ENCODE results near the gene GPR65.
"Not testable (repeated sequence)": the region's sequence is repeated elsewhere in the genome, so short reads cannot be mapped to it uniquely, and the experiment has no call there.

The GPR65 gene

DNA sequence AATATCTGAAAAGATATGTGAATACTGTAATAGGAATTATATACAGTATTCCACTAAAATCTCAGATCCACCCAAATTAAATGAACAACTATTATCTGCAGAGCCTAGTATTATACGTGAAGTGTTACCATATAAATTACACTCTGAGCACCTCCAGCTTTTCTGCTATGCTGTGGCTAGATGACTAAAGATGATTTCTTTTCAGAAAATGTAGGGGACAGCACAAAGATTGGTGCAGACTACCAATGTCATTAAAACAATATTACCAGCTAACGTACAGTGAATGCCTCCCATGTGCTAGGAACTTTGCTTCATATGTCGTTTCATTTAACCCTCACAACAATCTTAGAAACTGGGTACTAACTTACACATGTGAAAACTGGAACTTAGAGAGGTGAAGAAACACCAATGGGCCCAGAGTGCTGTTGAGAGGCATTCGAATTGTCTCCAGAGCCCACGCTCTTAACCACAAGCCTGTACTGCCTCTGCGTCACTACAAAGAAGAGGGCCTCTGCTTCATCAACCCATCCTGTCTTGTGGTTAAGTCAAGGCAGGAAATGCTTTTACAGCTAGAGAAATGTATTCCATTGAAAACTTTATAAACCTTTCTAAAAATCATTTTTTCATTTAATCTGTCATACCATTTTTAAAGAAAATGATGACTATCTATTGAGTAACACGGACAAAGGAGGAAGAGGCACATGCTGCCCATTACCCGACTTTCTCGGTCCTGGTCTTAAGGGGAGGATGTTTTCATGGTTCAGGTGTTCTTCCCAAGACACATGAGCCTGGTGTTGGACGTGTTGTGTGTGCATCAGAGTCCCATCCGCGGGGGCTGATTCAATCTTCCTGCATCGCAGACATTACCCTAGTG, 1.3 kb downstream of the GPR65 start:
- H3K9me3 ChIP-seq (ENCODE audit: control insufficient read depth, low read depth, low read length), result no peaks in the 10 kb centered on the region
- H3K4me3 ChIP-seq (ENCODE audit: low read length), result no peak overlapping the region
- no peaks in the 10 kb centered on the region for H3K36me3 ChIP-seq (ENCODE audit: control insufficient read depth, low read depth, low read length)
- no peaks in the 10 kb centered on the region for H3K27me3 ChIP-seq (ENCODE audit: control insufficient read depth, insufficient read depth, low read length)
- H3K4me1 ChIP-seq (ENCODE audit: control insufficient read depth, low read depth, low read length), result no peaks in the 10 kb centered on the region
- no peak overlapping the region for H3K27ac ChIP-seq (ENCODE audit: low read length)
- no peak overlapping the region for H3K9ac ChIP-seq (ENCODE audit: low read length)

DNA sequence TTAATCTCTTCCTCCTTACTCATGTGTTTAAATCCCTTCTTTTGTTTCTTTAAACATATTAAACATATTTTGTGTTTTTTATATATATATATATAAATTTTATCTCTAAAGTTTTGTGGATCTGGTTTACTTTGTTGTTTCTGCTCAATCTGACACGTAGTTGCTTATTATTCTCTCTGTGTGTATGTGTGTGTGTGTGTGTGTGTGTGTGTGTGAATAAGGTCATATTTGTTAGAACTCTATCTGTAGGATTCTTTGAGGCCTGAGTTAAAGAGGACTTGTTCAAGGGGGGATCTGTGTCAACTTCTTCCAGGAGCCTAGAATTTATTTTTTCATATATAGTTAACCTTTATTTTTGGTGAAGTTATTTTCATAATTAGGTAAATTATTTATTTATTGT, 2.7 kb downstream of the GPR65 start:
- H3K36me3 ChIP-seq (ENCODE audit: control insufficient read depth, low read depth, low read length), result no peaks in the 10 kb centered on the region
- no peaks in the 10 kb centered on the region for H3K27me3 ChIP-seq (ENCODE audit: control insufficient read depth, insufficient read depth, low read length)
- H3K4me1 ChIP-seq (ENCODE audit: control insufficient read depth, low read depth, low read length), result no peaks in the 10 kb centered on the region
- H3K4me3 ChIP-seq (ENCODE audit: low read length), result no peak overlapping the region
- H3K9ac ChIP-seq (ENCODE audit: low read length), result no peak overlapping the region
- H3K9me3 ChIP-seq (ENCODE audit: control insufficient read depth, low read depth, low read length), result no peaks in the 10 kb centered on the region
- no peak overlapping the region for H3K27ac ChIP-seq (ENCODE audit: low read length)

DNA sequence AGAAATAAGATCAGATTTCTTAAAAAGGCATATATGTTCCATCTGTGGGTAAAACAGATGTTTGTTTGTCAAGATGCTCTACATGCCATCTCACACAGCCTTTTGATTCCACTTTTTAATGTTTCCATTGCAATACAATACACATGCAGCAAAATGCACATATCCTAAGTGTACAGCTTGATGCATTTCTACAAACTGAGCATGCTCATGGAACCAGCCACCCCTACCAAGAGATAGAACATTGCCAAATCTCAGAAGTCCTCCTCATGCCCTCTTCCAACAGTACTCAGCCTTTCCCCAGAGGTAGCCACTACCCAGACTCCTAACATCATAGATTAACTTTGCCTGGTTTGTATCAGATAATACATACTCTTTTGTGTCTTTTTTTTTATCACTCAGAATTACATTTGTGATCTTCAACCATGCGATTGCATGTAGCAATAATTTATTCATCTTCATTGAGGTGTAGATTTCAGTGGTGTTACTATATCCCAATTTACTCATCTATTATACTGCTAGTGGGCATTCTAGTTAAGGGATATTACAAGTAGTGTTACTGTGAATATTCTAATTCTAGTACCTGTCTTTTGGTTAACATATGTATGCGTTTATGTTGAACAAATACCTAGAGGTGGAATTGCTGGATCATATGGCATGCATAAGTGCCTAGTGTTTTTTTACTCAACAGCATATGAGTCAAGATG, 3.3 kb downstream of the GPR65 start:
- no peaks in the 10 kb centered on the region for H3K4me1 ChIP-seq (ENCODE audit: control insufficient read depth, low read depth, low read length)
- no peaks in the 10 kb centered on the region for H3K36me3 ChIP-seq (ENCODE audit: control insufficient read depth, low read depth, low read length)
- H3K27ac ChIP-seq (ENCODE audit: low read length), result no peak overlapping the region
- no peaks in the 10 kb centered on the region for H3K27me3 ChIP-seq (ENCODE audit: control insufficient read depth, insufficient read depth, low read length)
- H3K4me3 ChIP-seq (ENCODE audit: low read length), result no peak overlapping the region
- H3K9me3 ChIP-seq (ENCODE audit: control insufficient read depth, low read depth, low read length), result no peaks in the 10 kb centered on the region
- no peak overlapping the region for H3K9ac ChIP-seq (ENCODE audit: low read length)

DNA sequence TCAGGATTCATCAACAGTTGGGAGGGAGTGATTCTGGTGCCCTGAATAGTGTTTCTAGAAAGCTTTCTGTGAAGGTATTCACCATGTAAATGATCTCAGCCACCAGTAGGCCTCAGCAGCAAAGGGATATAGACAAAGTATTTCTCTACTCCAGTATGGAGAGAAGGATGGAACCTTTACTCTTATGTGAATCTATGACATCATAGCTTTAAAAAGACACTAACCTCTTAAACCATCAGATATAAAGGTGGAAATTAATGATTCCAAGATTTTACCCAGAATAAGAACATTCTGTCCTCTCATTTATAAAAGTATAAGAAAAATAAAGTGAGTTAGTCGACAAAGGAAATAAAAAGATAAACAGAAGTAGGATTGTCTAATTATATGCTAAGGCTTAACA, 4.6 kb downstream of the GPR65 start:
- Histone ChIP-seq H3K36me3 (ENCODE audit: control insufficient read depth, low read depth, low read length) (no peaks in the 10 kb centered on the region), H3K27ac (ENCODE audit: low read length) (no peak overlapping the region), H3K9ac (ENCODE audit: low read length) (no peak overlapping the region), H3K9me3 (ENCODE audit: control insufficient read depth, low read depth, low read length) (no peaks in the 10 kb centered on the region), H3K27me3 (ENCODE audit: control insufficient read depth, insufficient read depth, low read length) (no peaks in the 10 kb centered on the region), H3K4me3 (ENCODE audit: low read length) (no peak overlapping the region), H3K4me1 (ENCODE audit: control insufficient read depth, low read depth, low read length) (no peaks in the 10 kb centered on the region)

DNA sequence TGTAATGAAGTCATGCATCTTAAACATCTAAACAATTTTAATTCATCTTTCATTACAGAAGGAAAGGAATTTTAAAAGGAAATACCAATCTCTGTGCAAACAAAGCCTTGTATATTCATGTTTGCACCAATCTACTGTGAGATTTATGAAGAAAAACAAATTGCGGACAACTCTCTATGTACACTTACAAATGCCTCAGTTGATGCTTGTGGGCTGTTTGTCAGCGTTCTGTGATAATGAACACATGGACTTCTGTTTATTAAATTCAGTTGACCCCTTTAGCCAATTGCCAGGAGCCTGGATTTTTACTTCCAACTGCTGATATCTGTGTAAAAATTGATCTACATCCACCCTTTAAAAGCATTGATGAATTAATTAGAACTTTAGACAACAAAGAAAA, 5.4 kb downstream of the GPR65 start:
- H3K4me3 ChIP-seq (ENCODE audit: low read length), result no peak overlapping the region
- H3K36me3 ChIP-seq (ENCODE audit: control insufficient read depth, low read depth, low read length), result no peaks in the 10 kb centered on the region
- H3K4me1 ChIP-seq (ENCODE audit: control insufficient read depth, low read depth, low read length), result no peaks in the 10 kb centered on the region
- H3K27me3 ChIP-seq (ENCODE audit: control insufficient read depth, insufficient read depth, low read length), result no peaks in the 10 kb centered on the region
- H3K9me3 ChIP-seq (ENCODE audit: control insufficient read depth, low read depth, low read length), result no peaks in the 10 kb centered on the region
- no peak overlapping the region for H3K9ac ChIP-seq (ENCODE audit: low read length)
- no peak overlapping the region for H3K27ac ChIP-seq (ENCODE audit: low read length)

DNA sequence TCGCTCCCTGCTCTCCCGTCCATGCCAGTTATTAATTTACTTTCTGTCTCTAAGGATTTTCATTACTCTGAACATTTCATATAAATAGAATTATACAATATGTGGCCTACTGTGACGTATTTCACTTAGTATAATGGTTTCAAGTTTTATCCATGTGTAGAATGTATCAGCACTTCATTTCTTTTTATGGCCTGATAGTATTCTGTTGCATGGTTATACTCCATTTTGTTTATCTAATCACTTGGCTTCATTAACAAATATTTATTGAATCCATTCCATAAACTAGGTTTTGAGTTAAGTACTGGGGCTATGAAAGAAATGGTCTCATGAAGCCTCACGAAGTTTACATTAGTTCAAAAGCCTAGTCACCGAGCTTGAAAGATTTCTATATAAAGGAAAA, 7.6 kb downstream of the GPR65 start:
- H3K27ac ChIP-seq (ENCODE audit: low read length), result no peak overlapping the region

DNA sequence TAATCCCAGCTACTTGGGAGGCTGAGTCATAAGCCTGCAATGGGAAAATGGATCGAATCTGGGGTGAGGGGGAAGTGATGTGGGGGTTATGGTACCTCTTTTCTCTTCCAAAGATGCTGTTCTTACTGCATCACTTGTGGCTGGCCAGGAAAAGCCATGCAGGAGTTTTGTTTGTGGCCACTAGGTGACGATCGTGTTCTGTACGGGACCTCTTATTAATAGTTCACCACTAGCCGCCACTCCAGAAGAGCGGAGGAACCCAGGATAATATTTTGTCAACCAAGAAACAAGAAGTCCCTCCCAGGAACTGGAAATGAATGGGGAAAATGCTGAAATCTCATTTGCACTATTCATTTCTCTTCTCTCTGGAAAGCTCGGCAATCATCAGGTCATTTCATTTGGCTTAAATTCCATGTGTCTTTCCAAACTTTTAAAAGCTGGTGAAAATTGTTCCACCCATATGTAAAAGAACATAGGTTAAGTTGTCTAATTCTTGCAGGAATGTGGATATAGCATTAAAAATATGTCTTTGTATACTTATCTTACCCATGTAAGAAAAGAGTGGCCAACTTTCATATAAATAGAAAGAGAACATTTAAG, 8.9 kb downstream of the GPR65 start:
- H3K9ac ChIP-seq (ENCODE audit: low read length), result no peak overlapping the region
- no peak overlapping the region for H3K4me3 ChIP-seq (ENCODE audit: low read length)
- H3K27me3 ChIP-seq (ENCODE audit: control insufficient read depth, insufficient read depth, low read length), result no peaks in the 10 kb centered on the region
- H3K4me1 ChIP-seq (ENCODE audit: control insufficient read depth, low read depth, low read length), result no peaks in the 10 kb centered on the region
- no peak overlapping the region for H3K27ac ChIP-seq (ENCODE audit: low read length)
- H3K36me3 ChIP-seq (ENCODE audit: control insufficient read depth, low read depth, low read length), result no peaks in the 10 kb centered on the region
- H3K9me3 ChIP-seq (ENCODE audit: control insufficient read depth, low read depth, low read length), result no peaks in the 10 kb centered on the region

More for the DNA sequence above, 7.6 kb downstream of the GPR65 start:
- no peaks in the 10 kb centered on the region for H3K36me3 ChIP-seq (ENCODE audit: control insufficient read depth, low read depth, low read length)
- H3K4me3 ChIP-seq (ENCODE audit: low read length), result no peak overlapping the region
- H3K9me3 ChIP-seq (ENCODE audit: control insufficient read depth, low read depth, low read length), result no peaks in the 10 kb centered on the region
- H3K9ac ChIP-seq (ENCODE audit: low read length), result no peak overlapping the region
- no peaks in the 10 kb centered on the region for H3K27me3 ChIP-seq (ENCODE audit: control insufficient read depth, insufficient read depth, low read length)
- H3K4me1 ChIP-seq (ENCODE audit: control insufficient read depth, low read depth, low read length), result no peaks in the 10 kb centered on the region

DNA sequence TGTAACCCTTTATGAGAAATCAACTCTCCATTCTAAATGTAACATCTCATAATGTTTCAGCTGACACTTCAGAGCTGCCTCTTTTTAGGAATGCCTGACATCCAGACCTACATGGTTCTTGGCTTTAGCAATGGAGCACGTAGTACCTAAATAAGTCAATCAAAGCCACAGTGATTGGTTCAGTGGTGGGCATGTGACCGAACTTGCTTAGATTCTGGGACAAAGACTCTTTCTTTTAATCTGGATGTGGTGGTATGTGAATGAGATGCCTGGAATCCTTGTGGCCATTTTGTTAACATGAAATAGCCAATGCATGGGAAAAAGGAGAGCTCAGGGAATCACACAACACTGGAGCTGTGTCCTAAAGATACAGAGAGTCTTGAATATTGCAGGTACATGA, 11.8 kb downstream of the GPR65 start:
- H3K9ac ChIP-seq (ENCODE audit: low read length), result no peak overlapping the region
- H3K4me3 ChIP-seq (ENCODE audit: low read length), result no peak overlapping the region
- H3K9me3 ChIP-seq (ENCODE audit: control insufficient read depth, low read depth, low read length), result no peaks in the 10 kb centered on the region
- H3K4me1 ChIP-seq (ENCODE audit: control insufficient read depth, low read depth, low read length), result no peaks in the 10 kb centered on the region
- no peaks in the 10 kb centered on the region for H3K36me3 ChIP-seq (ENCODE audit: control insufficient read depth, low read depth, low read length)
- H3K27ac ChIP-seq (ENCODE audit: low read length), result no peak overlapping the region
- H3K27me3 ChIP-seq (ENCODE audit: control insufficient read depth, insufficient read depth, low read length), result no peaks in the 10 kb centered on the region

DNA sequence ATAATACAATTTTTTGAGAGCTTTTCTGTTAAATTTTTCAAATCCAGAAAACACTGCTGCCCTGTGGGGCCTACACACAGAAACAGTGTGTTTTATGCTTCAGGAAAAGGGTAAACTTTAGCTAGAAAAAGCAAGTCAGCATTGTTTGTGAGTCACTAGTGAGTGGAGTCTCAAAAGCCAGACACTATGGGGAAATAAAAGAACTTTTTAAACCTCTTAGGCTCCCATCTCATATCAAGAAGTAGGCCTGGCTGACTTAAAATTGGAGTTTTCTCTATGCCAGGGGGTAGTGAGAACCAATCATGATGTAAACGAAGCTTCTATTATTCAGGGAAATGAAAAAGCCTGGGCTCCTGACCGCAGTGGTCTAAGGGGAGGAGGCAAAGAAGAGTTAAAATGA, 12.6 kb downstream of the GPR65 start:
- H3K27ac ChIP-seq (ENCODE audit: low read length), result no peak overlapping the region
- no peaks in the 10 kb centered on the region for H3K36me3 ChIP-seq (ENCODE audit: control insufficient read depth, low read depth, low read length)
- no peaks in the 10 kb centered on the region for H3K27me3 ChIP-seq (ENCODE audit: control insufficient read depth, insufficient read depth, low read length)
- no peaks in the 10 kb centered on the region for H3K4me1 ChIP-seq (ENCODE audit: control insufficient read depth, low read depth, low read length)
- no peaks in the 10 kb centered on the region for H3K9me3 ChIP-seq (ENCODE audit: control insufficient read depth, low read depth, low read length)
- H3K9ac ChIP-seq (ENCODE audit: low read length), result no peak overlapping the region
- no peak overlapping the region for H3K4me3 ChIP-seq (ENCODE audit: low read length)

DNA sequence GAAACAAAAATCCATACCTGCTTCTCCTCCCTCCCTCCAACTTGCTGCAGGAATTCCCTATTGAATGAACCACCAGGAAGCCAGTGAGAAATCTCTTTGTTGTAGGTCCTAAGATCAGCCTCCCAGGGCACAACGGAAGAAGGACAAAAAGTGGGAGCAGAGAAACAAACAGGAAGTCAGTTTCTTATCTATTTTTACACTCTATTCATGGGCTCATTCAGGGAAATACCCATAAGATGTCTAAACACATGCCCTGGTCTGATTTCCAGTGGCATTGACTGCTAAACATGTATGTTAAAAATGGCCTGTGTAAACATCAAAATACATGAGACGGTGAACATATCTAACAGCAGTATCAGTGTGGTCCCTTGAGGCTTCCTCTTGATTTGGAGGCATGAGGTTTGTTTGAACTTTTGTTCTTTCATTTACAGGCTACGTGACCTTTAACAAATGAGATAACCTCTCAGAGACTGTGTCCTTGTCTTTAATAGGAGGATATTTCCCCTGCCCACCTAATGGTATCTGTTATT, 18.8 kb downstream of the GPR65 start:
- Histone ChIP-seq H3K36me3 (ENCODE audit: control insufficient read depth, low read depth, low read length) (no peaks in the 10 kb centered on the region), H3K4me1 (ENCODE audit: control insufficient read depth, low read depth, low read length) (peaks cover 9% of the 10 kb centered on the region), H3K27ac (ENCODE audit: low read length) (no peak overlapping the region), H3K9ac (ENCODE audit: low read length) (no peak overlapping the region), H3K4me3 (ENCODE audit: low read length) (no peak overlapping the region), H3K27me3 (ENCODE audit: control insufficient read depth, insufficient read depth, low read length) (no peaks in the 10 kb centered on the region), H3K9me3 (ENCODE audit: control insufficient read depth, low read depth, low read length) (no peaks in the 10 kb centered on the region)

DNA sequence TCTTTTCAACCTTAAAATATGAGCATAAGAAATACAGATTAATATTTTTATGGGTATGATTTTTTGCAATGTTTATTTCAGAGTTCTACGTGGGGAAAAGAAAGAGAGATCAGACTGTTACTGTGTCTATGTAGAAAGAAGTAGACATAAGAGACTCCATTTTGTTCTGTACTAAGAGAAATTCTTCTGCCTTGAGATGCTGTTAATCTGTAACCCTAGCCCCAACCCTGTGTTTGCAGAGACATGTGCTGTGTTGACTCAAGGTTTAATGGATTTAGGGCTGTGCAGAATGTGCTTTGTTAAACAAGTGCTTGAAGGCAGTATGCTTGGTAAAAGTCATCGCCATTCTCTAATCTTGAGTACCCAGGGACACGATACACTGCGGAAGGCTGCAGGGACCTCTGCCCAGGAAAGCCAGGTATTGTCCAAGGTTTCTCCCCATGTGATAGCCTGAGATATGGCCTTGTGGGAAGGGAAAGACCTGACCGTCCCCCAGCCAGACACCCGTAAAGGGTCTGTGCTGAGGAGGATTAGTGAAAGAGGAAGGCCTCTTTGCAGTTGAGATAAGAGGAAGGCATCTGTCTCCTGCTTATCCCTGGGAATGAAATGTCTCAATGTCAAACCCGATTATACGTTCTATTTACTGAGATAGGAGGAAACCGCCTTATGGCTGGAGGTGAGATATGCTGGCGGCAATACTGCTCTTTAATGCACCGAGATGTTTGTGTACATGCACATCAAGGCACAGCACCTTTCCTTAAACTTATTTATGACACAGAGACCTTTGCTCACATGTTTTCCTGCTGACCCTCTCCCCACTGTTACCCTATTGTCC, 19.5 kb downstream of the GPR65 start:
- H3K27ac ChIP-seq (ENCODE audit: low read length); H3K27me3 ChIP-seq (ENCODE audit: control insufficient read depth, insufficient read depth, low read length); H3K4me1 ChIP-seq (ENCODE audit: control insufficient read depth, low read depth, low read length); H3K9me3 ChIP-seq (ENCODE audit: control insufficient read depth, low read depth, low read length); H3K36me3 ChIP-seq (ENCODE audit: control insufficient read depth, low read depth, low read length); H3K4me3 ChIP-seq (ENCODE audit: low read length); H3K9ac ChIP-seq (ENCODE audit: low read length): not testable (repeated sequence)

Data from iPS-18a (cell line).